Tibial artery (tissue), 4 donors: Measurements from ENCODE around the gene SV2B.

Experiments
- DNase-seq, 2 donors: peaks; one replicate each; pipeline ENCODE4 v3.0.0-alpha.2; 2019
- H3K27ac ChIP-seq, 2 donors: fragments of 200-600 bp; sonication (generic) in 1 of 2; 1 replicate in 1 of 2; 2 replicates in 1 of 2; pipeline ENCODE4 v1.5.1; 2018 to 2019; ENCODE audit warnings: mild to moderate bottlenecking in 1 of 2
- H3K27me3 ChIP-seq, 2 donors: fragments of 200-600 bp; sonication (generic) in 1 of 2; one replicate each; pipeline versions ENCODE4 v1.5.1 to v1.6.0; 2016 to 2019
- H3K36me3 ChIP-seq, 3 donors: fragments of 200-600 bp; sonication (generic) in 2 of 3; one replicate each; pipeline ENCODE4 v1.5.1; 2016 to 2019; ENCODE audit warnings: mild to moderate bottlenecking in 2 of 3
- H3K4me1 ChIP-seq, 4 donors: fragments of 200-600 bp; sonication (generic) in 2 of 4; 1 replicate in 3 of 4; 2 replicates in 1 of 4; pipeline ENCODE4 v1.5.1; 2016 to 2019
- H3K4me3 ChIP-seq, 2 donors: fragments of 200-600 bp; sonication (generic) in 1 of 2; 1 replicate in 1 of 2; 2 replicates in 1 of 2; pipeline ENCODE4 v1.5.1; 2018 to 2019; ENCODE audit warnings: mild to moderate bottlenecking in 2 of 2
- H3K9me3 ChIP-seq, 3 donors: fragments of 200-600 bp; sonication (generic) in 1 of 3; one replicate each; pipeline ENCODE4 v1.5.1; 2016 to 2019
- CTCF ChIP-seq, 2 experiments: fragments of 200-600 bp in 1 of 2; fragments of 450-650 bp in 1 of 2; IDR thresholded peaks; one replicate each; pipeline ENCODE4 v1.5.1; 2017 to 2019; ENCODE audit warnings: antibody characterized with exemption in 2 of 2, mild to moderate bottlenecking in 1 of 2, moderate library complexity in 1 of 2
- intact Hi-C: fragments of 100-400 bp; cut with DNase I; formaldehyde crosslinking; loops from one replicate; pipeline ENCODE4 v1.15.0; 2023; ENCODE audit warnings: low total_unique reads

Gene SV2B

GRCh38 chr15:91252322-91252721, 152.3 kb downstream of the SV2B start:
- H3K27ac ChIP-seq, result no peak overlapping the region
- no peak overlapping the region for H3K4me3 ChIP-seq
- no peaks in the 10 kb centered on the region for H3K36me3 ChIP-seq
- no peaks in the 10 kb centered on the region for H3K27me3 ChIP-seq
- TF ChIP-seq CTCF (IDR thresholded peaks at IDR 0.05), result no peak
- intact Hi-C loops, result no loop called here
- H3K4me1 ChIP-seq, result no peaks in the 10 kb centered on the region
- DNase-seq, result no peak
- H3K9me3 ChIP-seq, result no peaks in the 10 kb centered on the region

- no peaks in the 10 kb centered on the region for H3K36me3 ChIP-seq
- no peaks in the 10 kb centered on the region for H3K9me3 ChIP-seq
- H3K4me3 ChIP-seq, result no peak overlapping the region
- intact Hi-C loops, result no loop called here
- H3K4me1 ChIP-seq, result no peaks in the 10 kb centered on the region
- H3K27ac ChIP-seq, result no peak overlapping the region
- no peak for TF ChIP-seq CTCF (IDR thresholded peaks at IDR 0.05)
- no peaks in the 10 kb centered on the region for H3K27me3 ChIP-seq
- DNase-seq, result no peak
Measured at GRCh38 chr15:91252756-91253155, 152.7 kb downstream of the SV2B start.

GRCh38 chr15:91253605-91254004, 153.5 kb downstream of the SV2B start:
- Histone ChIP-seq H3K4me3 (no peak overlapping the region), H3K27ac (no peak overlapping the region), H3K4me1 (no peaks in the 10 kb centered on the region), H3K9me3 (no peaks in the 10 kb centered on the region), H3K36me3 (no peaks in the 10 kb centered on the region), H3K27me3 (peaks cover 0 to 5% of the 10 kb centered on the region in 2 donors)
- no peak for TF ChIP-seq CTCF (IDR thresholded peaks at IDR 0.05)
- DNase-seq, result no peak
- intact Hi-C loops, result no loop called here

GRCh38 chr15:91254766-91255165, 154.7 kb downstream of the SV2B start:
- DNase-seq, result no peak

GRCh38 chr15:91255670-91256192, 155.7 kb downstream of the SV2B start:
- H3K36me3 ChIP-seq, result no peaks in the 10 kb centered on the region
- H3K9me3 ChIP-seq, result no peaks in the 10 kb centered on the region
- no peak for DNase-seq
- no peak for TF ChIP-seq CTCF (IDR thresholded peaks at IDR 0.05)
- intact Hi-C loops, result no loop called here
- H3K4me3 ChIP-seq, result no peak overlapping the region
- no peak overlapping the region for H3K27ac ChIP-seq
- peaks cover 0 to 9% of the 10 kb centered on the region in 2 donors for H3K27me3 ChIP-seq
- no peaks in the 10 kb centered on the region for H3K4me1 ChIP-seq

More at GRCh38 chr15:91254766-91255165, 154.7 kb downstream of the SV2B start:
- Histone ChIP-seq H3K9me3 (no peaks in the 10 kb centered on the region), H3K27ac (no peak overlapping the region), H3K27me3 (peaks cover 0 to 9% of the 10 kb centered on the region in 2 donors), H3K4me3 (no peak overlapping the region), H3K36me3 (no peaks in the 10 kb centered on the region), H3K4me1 (no peaks in the 10 kb centered on the region)
- intact Hi-C loops, result no loop called here
- no peak for TF ChIP-seq CTCF (IDR thresholded peaks at IDR 0.05)
